ENCODE data around the gene MYO1A. TPM values are rescaled to one million over a fixed set of nuclear protein-coding genes. Genes with fewer than 3 reads are reported as not detected.
A peak's percentile ranks its signal among the peaks of the same experiment; 100 is the strongest.
"Not testable (repeated sequence)": the region's sequence is repeated elsewhere in the genome, so short reads cannot be mapped to it uniquely, and the experiment has no call there.

The MYO1A gene
- polyA plus RNA-seq, 10 donors = 0.11 to 0.71 (median 0.33) TPM; not detected in 4

DNA sequence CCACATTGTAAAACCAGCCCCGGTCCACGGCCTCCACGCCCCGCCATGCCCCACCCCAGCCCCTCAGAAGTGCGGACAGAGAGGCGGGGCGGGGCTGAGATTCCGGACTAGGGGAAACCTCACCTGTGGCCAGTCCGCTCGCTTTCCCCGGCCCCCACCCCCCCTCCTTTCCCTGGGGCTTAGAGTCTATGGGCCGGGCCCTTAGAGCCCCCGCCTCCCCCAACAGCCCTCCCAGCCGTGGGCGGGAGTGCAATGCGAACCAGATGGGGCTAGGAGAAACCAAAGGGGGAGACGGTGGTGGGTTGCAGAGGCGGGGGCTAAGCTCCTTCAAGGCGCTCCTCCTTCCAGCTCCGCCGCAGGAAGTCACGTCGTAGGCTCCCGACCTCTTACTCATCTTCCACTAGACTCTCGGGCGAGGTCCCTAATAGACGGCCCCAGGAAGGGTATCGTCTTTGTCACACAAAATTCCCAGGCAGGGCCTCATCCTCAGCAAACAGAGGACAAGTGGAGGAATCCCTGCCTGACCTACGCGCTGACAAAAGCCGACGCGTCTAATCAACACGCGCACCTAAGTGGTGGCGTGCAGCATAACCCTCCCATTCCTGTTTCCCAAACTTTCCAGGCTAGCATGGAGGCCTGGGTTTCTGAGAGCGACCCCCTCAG, 37.9 kb upstream of the MYO1A start:
- DNase-seq = peak; percentile 94 to 98 (median 97)

DNA sequence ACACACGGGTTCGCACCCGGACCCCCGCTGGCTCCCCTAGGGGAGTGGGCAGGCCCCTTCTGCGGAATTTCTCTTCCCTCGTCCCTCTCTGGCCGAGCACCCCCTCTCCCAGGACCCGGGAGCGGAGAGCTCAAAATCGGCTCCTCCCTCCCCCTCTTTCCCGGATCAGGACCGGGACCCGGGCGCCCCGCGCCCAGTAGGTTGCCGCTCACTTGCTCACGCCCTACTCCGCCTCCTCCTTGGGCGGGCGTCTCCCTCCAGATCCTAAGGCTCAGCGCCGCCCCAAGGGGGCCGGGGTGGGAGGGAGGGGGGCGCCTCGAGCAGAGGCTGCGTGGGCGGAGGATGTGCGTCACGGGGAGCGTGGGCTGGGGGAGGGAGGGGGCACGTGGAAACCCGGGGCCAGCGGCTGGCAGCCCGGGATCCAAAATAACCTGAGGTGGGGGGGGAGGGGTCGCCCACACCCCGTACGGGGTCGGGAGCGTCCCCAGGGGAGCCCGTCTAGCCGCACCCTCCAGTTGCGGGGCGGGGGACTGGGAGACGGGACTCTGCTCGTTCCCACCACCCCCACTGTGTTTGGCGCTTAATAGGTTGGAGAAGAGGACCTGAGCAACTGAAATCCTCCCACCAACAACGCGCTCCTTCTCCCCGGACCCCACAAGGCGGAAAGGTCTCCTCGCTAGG, 37.2 kb upstream of the MYO1A start:
- DNase-seq = peak; percentile 90 to 94 (median 91)

DNA sequence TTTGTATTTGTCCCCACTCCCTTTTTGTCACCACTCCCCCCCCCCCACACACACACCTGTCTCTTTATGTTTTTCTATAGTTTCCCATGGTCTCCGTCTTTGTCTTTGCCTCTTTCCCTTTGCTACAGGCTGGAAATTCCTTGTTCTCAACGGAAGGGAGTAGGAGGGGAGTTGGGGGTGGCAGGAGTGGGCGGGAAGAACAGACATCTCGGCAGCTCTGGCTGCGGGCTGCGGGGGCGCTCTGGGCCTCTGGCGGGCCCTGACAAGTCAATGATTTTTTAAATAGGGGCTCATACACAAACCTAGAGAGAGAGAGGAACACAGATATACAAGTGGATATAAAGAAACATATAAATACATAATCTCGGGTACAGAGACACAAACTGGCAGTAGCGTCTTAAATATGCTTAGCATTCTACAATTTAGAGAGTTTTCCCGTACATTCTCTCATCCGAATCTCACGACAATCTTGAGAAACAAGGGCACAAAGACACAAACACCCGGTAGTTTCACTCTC, 36.6 kb upstream of the MYO1A start:
- DNase-seq = peak; percentile 79 to 91 (median 80)

DNA sequence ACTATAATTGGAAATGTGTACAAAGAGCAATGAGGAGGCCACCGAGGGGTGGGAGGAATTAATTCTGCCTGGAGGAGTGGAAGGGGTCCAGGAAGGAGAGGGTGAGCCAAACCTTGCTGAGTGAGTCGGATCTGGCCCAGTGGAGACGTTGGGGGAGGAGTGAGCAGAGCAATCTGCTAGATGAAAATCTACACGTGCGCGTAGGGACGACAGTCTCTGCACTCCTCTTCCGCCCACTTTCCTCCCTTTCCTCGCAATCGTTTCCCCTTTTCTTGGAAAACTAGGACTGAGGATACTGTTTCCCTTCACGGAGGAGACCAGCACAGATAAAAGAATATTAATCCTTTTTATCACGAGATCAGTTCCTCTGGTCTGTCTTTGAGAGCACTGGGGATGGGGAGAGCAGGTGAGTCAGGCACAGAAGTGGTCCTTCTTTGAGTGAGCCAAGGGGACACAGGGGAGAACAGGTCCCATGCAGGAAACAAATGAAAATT, 36.1 kb upstream of the MYO1A start:
- DNase-seq = peak; percentile 58 to 91 (median 86)

DNA sequence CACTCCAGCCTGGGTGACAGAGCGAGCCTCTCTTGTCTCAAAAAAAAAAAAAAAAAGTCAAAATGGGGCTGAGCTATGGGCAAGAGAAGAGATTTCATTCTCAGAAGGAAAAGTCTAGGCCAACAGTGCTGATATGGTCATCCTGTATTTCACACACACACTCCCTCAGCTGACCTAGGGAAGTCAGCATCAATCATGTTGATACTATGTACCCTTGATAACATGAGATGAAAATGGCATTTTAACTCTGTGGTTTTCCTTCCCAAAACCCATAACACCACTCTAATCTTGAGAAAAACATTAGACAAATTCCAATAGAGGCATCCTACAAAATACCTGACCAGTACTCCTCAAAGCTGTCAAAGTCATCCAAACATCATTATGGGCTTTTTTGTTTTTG, 30.9 kb upstream of the MYO1A start:
- no peak for DNase-seq

DNA sequence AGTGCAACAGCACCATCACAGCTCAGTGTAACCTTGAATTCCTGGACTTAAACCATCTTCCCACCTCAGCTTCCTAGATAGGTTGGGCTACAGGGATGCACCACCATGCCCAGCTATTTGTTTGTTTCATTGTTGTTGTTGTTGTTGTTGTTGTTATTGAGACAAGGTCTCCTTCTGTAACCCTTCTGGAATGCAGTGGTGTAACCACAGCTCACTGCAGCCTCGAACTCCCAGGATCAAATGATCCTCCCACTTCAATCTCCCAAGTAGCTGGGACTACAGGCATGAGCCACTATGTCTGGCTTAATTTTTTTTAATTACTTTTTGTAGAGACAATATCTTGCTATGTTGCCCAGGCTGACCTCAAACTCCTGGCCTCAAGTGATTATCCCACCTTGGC, 29.9 kb upstream of the MYO1A start:
- DNase-seq = no peak

DNA sequence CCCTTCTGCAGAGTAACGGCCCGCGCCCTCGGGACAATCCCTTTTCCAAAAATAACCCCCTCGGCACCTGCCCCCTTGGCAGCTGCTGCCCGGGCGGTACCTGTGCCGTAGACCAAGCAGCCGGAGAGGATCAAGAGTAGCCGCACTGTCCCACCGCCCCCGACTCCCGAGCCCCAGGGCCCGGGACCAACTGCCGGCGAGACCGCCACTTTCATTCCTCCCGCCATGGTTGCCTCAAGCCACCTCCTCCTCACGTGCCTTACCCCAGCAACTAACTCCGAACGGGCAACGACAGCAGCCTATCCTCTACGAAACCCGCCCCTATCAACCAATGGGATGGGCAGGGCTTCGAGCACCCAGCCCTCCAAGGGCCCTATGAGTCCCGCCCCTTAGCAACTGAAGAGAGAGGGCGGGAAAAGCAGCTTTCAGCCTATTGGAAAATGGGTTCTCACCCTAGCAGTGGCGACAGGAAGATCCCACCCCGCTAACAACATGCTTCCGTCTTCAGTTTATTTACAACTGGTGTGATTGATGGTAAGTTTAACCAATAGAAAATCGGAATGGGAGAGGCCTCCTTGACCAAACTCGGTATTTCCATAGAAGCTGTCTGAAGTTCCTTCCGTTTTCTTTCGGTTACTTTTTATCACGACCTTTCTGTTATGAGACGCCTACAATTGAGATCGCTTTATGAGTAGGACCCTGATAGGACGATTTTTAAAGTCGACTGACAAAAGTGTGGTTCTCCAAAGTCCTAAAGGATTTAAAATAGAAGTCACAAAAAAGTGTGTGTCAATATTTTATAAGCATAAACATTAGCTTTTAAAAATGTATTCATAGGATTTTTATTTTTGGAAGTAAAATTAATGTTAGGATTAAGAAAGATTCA, 28.8 kb upstream of the MYO1A start, which contains the start of gene NEMP1:
NEMP1 (minus strand) TSS at position 273 of the 886 bp plus-strand sequence; CDS start at position 227, 46 bp downstream.
- DNase-seq = peak; percentile 99 to 100 (median 100)

DNA sequence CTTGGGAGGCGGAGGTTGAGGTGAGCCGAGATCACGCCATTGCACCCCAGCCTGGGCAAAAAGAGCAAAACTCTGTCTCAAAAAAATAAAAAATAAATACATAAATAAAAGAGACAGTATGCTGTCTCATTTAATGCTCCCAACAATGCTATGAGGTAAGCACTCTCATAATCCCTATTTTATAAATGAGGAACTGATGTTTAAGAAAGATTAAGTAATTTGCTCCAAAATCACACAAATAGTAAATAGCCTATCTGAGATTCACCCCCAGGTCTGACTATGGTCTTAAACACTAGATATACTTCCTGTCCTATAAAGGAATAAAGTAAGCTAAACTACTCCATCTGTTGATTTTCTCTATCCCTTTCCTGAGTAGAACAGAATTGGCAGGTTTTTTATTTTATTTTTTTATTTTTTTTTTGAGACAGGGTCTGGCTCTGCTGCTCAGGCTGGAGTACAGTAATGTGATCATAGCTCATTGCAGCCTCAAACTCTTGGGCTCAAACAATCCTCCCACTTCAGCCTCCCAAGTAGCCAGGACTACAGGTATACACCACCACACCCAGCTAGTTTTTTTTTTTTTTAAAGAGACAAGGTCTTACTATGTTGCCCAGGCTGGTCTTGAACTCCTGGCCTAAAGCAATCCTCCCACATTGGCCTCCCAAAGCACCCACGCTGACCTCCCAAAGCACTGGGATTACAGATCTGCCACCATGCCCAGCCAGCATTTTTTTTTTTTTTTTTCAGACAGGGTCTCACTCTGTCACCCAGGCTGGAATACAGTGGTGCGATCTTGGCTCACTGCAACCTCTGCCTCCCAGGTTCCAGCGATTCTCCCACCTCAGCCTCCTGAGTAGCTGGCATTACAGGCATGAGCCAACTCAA, 23.9 kb upstream of the MYO1A start:
- DNase-seq = not testable (repeated sequence)

DNA sequence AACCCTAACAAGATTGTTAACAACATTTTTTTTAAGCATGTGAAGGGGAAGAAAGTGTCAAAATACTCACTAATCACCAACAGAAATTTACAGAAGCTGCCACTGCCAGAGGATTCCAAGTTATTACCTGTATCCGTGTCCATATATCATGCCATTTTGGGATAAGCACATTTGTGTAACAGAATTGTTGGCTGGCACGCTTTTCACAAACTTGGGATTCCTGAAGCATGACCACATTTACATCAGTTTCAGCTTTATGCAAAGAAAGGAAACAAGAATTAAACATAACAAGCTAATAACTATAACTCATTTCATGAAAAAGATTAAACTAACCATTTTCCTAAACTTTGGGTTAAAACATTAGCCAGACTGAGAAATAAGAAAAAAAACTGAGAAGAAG, 22.7 kb upstream of the MYO1A start:
- DNase-seq = no peak

DNA sequence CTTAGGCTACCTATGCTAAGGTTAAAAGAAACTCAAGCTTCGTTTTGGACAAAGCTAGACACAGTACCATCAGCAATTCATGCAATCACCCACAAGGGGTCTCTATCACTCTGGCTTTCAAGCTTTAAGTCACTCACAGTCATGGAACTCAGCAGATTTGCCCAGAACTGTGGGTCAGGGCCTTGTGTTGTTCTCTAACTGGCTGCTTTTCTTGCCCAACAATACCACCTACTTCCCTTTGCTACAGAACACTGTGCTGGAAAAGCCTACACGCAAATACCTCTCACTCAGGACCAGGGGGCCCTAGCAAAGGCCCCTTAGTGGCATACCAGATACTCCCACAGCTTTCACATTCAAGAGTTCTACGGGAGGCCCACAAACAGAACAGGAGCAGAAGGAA, 19.6 kb upstream of the MYO1A start:
- peak; percentile 78 to 88 (median 78) for DNase-seq

DNA sequence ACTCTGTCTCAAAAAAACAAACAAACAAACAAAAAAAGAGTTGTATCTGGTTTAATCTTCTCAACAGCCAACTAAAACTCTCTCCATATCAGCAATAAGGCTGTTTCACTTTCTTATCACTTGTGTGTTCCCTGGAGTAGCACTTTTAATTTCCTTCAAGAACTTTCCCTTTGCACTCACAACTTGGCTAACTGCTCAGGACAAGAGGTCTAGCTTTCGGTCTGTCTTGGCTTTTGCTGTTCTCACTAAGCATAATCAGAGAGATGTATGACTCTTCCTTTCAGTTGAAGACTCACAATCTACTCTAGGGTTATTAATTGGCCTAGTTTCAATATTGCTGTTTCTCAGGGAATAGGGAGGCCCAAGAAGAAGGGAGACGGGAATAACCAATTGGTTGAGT, 16.3 kb upstream of the MYO1A start:
- no peak for DNase-seq

DNA sequence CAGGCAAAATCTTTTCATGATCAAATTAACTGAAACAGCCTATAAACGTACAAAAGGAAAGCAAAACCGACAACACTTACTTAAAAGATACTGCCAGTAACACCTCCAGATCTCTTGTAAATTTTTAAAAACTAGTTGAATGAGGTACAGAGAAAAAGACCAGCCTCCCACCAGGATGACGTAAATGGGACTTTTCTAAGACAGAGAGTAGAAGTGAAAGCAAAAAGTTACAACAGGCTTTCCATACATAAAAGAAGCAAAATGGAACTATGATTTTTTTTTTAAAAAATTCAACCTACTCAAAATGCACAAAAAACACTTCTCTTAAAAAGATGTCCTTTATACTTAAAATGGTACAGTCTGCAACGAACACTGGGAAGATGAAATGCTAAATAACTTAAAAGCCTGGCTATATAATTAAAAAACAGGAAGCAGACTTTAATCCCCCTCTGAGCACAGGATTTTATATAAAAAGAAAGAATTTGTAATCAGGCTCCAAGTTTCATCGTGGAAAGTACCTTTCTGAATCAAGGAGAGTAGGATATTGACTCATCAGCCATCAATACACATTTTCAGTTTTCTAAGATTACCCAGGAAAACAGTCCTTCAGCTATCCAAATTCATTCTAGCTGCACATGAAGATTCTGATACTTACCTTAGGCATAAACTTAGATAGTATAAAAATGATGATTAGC, 14.2 kb upstream of the MYO1A start:
- no peak for DNase-seq

DNA sequence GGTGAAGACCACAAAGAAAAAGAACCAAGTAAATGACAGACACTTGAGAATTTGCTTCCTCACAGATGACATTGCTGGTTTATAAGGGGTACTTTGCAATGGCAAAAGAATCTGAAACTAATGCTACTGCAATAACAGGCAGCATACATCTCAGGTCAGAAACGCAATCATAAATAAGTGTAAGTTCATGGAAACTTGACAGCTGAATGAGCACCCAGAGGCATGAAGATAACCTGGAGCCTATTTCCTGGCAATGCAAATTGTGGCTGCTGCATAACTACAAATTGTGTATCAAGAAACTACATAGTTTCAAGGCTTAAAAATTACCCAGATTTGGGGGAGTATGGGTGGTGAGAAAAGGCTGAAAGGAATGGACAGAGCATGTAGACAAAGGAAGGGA, 8.5 kb upstream of the MYO1A start:
- DNase-seq = no peak

DNA sequence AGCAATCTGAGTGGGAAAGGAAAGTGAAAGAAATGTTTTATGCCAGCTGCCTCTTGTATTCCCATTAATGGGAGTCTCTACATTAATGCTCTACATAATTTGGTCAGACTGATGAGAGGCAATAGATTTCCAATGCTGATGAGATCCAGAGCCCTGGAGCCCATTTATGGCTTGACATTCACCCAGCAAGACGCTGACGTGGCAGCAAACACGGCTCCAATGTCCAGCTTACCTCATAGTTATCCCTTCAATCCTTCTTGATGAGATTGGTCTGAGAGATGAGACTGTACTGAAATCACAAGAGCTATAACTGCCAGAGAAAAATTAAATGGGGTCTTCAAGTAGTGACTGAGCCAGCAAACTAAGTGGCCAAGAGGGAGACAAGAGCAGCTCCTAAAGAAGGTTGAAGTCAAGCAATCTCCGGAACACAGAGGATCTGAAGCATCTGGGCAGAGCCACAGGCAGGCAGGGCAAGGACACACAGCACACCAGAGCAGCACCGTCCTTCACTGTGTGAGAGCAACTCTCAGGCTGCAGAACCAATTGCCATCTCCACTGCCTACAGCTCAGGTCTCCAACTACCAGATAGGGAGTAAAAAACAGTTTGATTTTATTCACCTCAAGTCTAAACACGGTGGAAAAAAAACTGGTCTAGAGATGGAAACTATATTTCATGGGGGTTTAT, 7.3 kb upstream of the MYO1A start:
- no peak for DNase-seq

DNA sequence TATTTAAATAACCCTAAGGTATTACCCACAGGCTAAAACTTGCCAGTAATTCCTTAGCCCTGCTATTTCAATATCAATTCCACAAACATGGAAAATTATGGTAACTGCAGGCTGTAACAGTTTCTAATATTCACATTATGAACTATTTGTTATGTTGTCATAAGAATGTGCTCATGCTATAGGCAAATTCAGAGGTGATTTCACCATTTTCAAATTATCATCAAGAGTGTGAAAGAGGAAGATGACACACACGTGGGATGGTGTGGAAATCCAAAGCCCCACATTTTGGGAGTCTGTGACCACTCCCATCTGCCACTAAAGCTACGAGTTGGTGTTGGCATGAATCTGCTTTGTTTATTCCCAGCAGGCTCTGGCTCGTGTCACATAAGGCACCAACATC, 5.9 kb upstream of the MYO1A start:
- no peak for DNase-seq

DNA sequence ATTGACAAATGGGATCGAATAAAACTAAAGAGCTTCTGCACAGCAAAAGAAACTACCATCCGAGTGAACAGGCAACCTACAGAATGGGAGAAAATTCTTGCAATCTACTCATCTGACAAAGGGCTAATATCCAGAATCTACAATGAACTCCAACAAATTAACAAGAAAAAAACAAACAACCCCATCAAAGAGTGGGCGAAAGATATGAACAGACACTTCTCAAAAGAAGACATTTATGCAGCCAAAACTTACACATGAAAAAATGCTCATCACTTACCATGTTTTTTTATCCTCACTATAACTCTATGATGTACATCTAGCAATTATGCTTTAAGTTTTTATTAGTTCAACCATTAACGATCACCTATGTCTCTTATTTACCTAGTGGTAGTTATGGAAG, 4.0 kb upstream of the MYO1A start:
- not testable (repeated sequence) for DNase-seq

DNA sequence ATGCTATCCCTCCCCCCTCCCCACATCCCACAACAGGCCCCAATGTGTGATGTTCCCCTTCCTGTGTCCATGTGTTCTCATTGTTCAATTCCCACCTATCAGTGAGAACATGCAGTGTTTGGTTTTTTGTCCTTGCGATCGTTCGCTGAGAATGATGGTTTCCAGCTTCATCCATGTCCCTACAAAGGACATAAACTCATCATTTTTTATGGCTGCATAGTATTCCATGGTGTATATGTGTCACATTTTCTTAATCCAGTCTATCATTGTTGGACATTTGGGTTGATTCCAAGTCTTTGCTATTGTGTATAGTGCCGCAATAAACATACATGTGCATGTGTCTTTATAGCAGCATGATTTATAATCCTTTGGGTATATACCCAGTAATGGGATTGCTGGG, 3.2 kb upstream of the MYO1A start:
- DNase-seq = not testable (repeated sequence)

DNA sequence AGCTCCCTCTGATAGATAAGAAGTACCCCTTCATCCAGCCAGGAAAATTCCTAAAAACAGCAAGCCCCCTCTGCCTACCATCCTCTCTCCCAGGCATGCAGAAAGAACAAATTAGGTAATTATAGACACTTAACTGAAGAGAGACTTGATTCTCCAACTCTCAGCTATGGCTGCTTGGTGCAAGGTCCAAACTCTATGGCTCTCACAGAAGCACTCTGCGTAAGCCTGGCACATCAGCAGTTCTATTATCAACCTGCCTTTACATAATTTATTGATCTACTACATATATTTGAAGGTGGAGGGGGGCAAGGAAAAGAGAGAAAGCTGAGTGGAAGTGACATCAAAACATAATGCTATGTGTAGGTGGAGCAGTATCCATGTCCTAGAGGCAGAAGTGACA, 1.1 kb upstream of the MYO1A start:
- no peak for DNase-seq

DNA sequence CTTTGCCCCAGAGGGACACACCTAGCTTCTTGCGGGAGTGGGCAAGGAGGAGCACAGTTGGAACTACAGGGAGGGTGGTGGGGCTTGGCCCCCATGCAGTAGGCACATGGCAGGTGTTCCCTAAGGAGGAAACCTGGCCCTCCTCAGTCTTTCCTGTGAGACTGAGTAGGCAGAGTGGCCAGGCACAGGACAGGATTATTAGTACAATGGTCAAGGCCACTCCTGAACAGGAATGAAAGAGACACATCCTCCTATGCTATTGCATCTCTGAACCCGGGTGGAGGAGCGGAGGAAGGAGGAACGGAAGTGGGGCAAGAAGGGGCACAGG, 846 bp downstream of the MYO1A start:
- no peak for DNase-seq
